Pancreas (tissue), 10 donors: ENCODE measurements around the gene SUPT3H. TPM values are rescaled to one million over a fixed set of nuclear protein-coding genes. Genes with fewer than 3 reads are reported as not detected.

ENCODE experiments used
- ATAC-seq, 4 donors: fragments of 200-7000 bp; cut with Tn5 transposase; one replicate each; pipeline versions ENCODE4 v1.8.0 to v1.9.1; 2020; ENCODE audit warnings: mild to moderate bottlenecking in 4 of 4, moderate library complexity in 4 of 4
- DNase-seq, 6 donors: peaks; one replicate each; pipeline ENCODE4 v3.0.0-alpha.2; 2020
- FAIRE-seq: peaks from 2 replicates; lab custom pipeline; 2012; peaks lifted over from hg19 to GRCh38; lab: Jason Lieb, UNC
- H3K27ac ChIP-seq, 4 donors: fragments of 200-600 bp; sonication (generic); 1 replicate in 3 of 4; 2 replicates in 1 of 4; pipeline versions ENCODE4 v1.5.0 to v1.8.0; 2020
- H3K27me3 ChIP-seq, 4 donors: fragments of 200-600 bp; one replicate each; pipeline ENCODE4 v1.8.0; 2021
- H3K36me3 ChIP-seq, 3 donors: fragments of 200-600 bp; sonication (generic) in 1 of 3; one replicate each; pipeline versions ENCODE4 v1.5.0 to v1.8.0; 2020 to 2021
- H3K4me1 ChIP-seq, 3 donors: fragments of 200-600 bp; one replicate each; pipeline ENCODE4 v1.8.0; 2021
- H3K4me3 ChIP-seq, 4 donors: fragments of 200-600 bp; sonication (generic) in 2 of 4; one replicate each; pipeline versions ENCODE4 v1.5.0 to v1.8.0; 2020 to 2021
- H3K9me3 ChIP-seq, 4 donors: fragments of 200-600 bp; one replicate each; pipeline ENCODE4 v1.8.0; 2021
- WGBS, 2 donors: extraction: QIAGEN DNeasy Blood & Tissue Kit; methylation state at CpG; one replicate each; pipeline ENCODE4 v1.1.7; 2013; 5-methylcytosine and 5-hydroxymethylcytosine counted together
- intact Hi-C, 3 donors: fragments of 100-400 bp; cut with DNase I; formaldehyde crosslinking; loops; one replicate each; pipeline versions ENCODE4 v1.11.1 to v1.14.2; 2022
- polyA plus RNA-seq, 2 donors: library from polyadenylated mRNA; stranded (reverse); fragments of 200-250 nt; gene quantifications; one replicate each; pipeline ENCODE4 v1.2.3, GENCODE V29; 2013
- total RNA-seq, 6 donors: library from RNA; stranded (reverse); fragmentation: NEBNext Ultra II Directional in 4 of 6; extraction: Animal tissue kit (Norgen Biotek cat#: 25700) in 4 of 6; gene quantifications; one replicate each; pipeline versions ENCODE4 v1.2.1 to v1.2.4, GENCODE V29; 2021 to 2023
- TF ChIP-seq, protein P1 (sequence below), 4 donors: fragments of 200-600 bp; sonication (generic) in 3 of 4; IDR thresholded peaks; one replicate each; pipeline versions ENCODE4 v1.5.0 to v1.8.0; 2021; ENCODE audit warnings: antibody characterized with exemption in 4 of 4
- donor health status: healthy with polysubstance abuse.
- donor health status: DM: no; HTN: no; CAD: no; lungs with moderate emphysema.
- donor health status: DM: no; HTN: no; CAD: no.
- donor health status: control.
- donor health status: control.
- donor health status: Bipolar disorder and iron deficiency.
- donor health status: DM: yes; HTN: yes; CAD: no.
- donor health status: DM: no; HTN: no; CAD: no.
- donor health status: DM: no; HTN: no; CAD: no.
- donor health status: DM: yes; HTN: yes; CAD: no.

SUPT3H gene
- total RNA-seq (1 to 10 TPM; 3.6 to 8.0 (median 5.3) TPM), polyA plus RNA-seq (1 to 10 TPM; 3.8 to 5.5 TPM)

- TF ChIP-seq, protein P1, sequence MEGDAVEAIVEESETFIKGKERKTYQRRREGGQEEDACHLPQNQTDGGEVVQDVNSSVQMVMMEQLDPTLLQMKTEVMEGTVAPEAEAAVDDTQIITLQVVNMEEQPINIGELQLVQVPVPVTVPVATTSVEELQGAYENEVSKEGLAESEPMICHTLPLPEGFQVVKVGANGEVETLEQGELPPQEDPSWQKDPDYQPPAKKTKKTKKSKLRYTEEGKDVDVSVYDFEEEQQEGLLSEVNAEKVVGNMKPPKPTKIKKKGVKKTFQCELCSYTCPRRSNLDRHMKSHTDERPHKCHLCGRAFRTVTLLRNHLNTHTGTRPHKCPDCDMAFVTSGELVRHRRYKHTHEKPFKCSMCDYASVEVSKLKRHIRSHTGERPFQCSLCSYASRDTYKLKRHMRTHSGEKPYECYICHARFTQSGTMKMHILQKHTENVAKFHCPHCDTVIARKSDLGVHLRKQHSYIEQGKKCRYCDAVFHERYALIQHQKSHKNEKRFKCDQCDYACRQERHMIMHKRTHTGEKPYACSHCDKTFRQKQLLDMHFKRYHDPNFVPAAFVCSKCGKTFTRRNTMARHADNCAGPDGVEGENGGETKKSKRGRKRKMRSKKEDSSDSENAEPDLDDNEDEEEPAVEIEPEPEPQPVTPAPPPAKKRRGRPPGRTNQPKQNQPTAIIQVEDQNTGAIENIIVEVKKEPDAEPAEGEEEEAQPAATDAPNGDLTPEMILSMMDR (IDR thresholded peaks at IDR 0.05): no peak
- DNase-seq: peak; percentile 87 to 97 (median 92)
- peak within 1 kb of the TSS; percentile 64 to 78 (median 70) for H3K4me3 ChIP-seq
- peaks cover 0 to 14% (median 7%) of the 10 kb centered on the region in 3 donors for H3K4me1 ChIP-seq
- no peak for FAIRE-seq
- no peaks in the 10 kb centered on the region for H3K36me3 ChIP-seq
- H3K9me3 ChIP-seq: no peaks in the 10 kb centered on the region
- H3K27ac ChIP-seq: peak within 1 kb of the TSS; percentile 90 to 98 (median 97)
- no peaks in the 10 kb centered on the region for H3K27me3 ChIP-seq
- WGBS, 2 donors: 0% methylated on average over 72 to 75 of the region's 75 CpGs
- intact Hi-C loops: no loop called here
- peak; percentile 92 to 98 (median 96) for ATAC-seq
Observed at GRCh38 chr6:45377554-45378333, at the start of gene SUPT3H. Gene SUPT3H (minus strand): TSS chr6:45377934.

- intact Hi-C loops: loop anchor here in 1 of 3 donors (10.0 kb wide), 1 partner anchor 289 kb away; no protein-coding TSS in a partner anchor
- Histone ChIP-seq H3K4me3 (no peak overlapping the region), H3K4me1 (peaks cover 0 to 14% (median 3%) of the 10 kb centered on the region in 3 donors), H3K9me3 (no peaks in the 10 kb centered on the region), H3K27ac (no peak overlapping the region), H3K36me3 (no peaks in the 10 kb centered on the region), H3K27me3 (peaks cover 0 to 10% (median 0%) of the 10 kb centered on the region in 4 donors)
- no peak for FAIRE-seq
- TF ChIP-seq, protein P1 (IDR thresholded peaks at IDR 0.05): no peak
- ATAC-seq: no peak
- WGBS, 2 donors: 76 to 94% methylated on average over 4 of the region's 4 CpGs
- DNase-seq: no peak
Observed at GRCh38 chr6:45426251-45426650, 48.5 kb upstream of the SUPT3H start.

DNA sequence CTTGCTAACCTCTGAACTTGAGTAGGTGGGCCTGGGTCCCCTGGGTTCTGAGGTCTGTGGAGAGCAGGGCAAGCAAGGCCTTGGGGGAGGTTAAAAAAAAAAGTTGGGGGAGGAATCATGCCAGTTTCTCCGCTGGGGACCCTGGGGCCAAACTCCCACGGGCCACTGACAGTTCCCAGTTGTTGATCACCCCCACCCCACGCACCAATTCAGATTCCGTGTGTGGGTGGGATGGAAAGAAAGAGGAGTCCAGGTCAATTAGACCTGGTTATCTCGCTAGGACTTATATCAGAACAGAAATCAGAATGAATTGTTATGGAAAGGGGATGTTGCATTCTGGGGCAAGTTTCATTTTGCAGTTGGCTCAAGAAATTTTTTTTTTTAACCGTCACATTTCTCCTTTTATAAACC, 46.7 kb upstream of the SUPT3H start:
- intact Hi-C loops: loop anchor here in 1 of 3 donors (10.0 kb wide), 1 partner anchor 290 kb away; no protein-coding TSS in a partner anchor
- Histone ChIP-seq H3K36me3 (no peaks in the 10 kb centered on the region), H3K27me3 (peaks cover 0 to 20% (median 6%) of the 10 kb centered on the region in 4 donors), H3K27ac (peak overlapping the region in 2 of 4 donors; percentile 55 to 67), H3K4me3 (peak overlapping the region in 1 of 4 donors; percentile 60), H3K9me3 (no peaks in the 10 kb centered on the region), H3K4me1 (peaks cover 0 to 18% (median 3%) of the 10 kb centered on the region in 3 donors)
- FAIRE-seq: no peak
- TF ChIP-seq, protein P1 (IDR thresholded peaks at IDR 0.05): no peak
- WGBS, 2 donors: 75 to 79% methylated on average over 6 of the region's 6 CpGs
- no peak for DNase-seq
- no peak for ATAC-seq

DNA sequence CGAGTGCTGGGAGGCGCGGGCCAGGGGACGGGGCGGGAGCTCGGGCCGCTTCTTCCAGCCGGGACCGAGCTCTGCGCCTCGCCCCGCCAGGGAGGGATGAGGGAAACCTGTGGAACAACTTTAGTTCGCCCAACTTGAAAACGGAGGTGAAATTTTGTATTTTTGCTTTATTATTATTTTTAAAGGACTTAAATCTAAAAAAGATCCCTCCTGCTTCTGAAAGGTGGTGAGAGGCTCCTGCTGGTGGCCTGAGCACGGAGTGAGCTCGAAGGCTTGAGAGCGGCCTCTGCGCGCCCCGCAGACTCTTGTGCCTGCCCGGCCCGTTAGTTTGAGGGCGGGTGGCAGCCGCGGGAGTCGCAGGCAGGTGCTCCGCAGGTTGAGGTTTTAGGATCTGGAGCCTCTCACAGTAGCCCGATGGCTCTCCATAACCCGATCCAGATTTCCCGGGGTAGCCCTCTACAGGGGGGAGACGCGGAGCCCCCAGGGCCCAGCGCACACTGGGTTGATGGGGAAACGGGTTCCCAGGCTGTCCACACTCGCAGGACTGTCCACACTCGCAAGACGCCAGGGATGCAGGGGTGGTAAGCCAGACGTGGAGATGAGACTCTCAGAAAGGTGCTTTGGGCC, 46.2 kb upstream of the SUPT3H start:
- no peak for FAIRE-seq
- Histone ChIP-seq H3K4me3 (peak overlapping the region; percentile 27 to 60 (median 44)), H3K36me3 (no peaks in the 10 kb centered on the region), H3K9me3 (no peaks in the 10 kb centered on the region), H3K4me1 (peaks cover 0 to 19% (median 6%) of the 10 kb centered on the region in 3 donors), H3K27ac (peak overlapping the region in 2 of 4 donors; percentile 55 to 67), H3K27me3 (peaks cover 0 to 25% (median 6%) of the 10 kb centered on the region in 4 donors)
- WGBS, 2 donors: 15 to 17% methylated on average over 38 of the region's 38 CpGs
- intact Hi-C loops: loop anchor here in 1 of 3 donors (10.0 kb wide), 1 partner anchor 291 kb away; no protein-coding TSS in a partner anchor
- peak in 2 of 6 donors; percentile 55 to 67 for DNase-seq
- ATAC-seq: peak in 2 of 4 donors; percentile 22 to 26
- TF ChIP-seq, protein P1 (IDR thresholded peaks at IDR 0.05): no peak
